UCSD-AML1 (cell line): ENCODE measurements around the gene TIMM22.
A peak's percentile ranks its signal among the peaks of the same experiment; 100 is the strongest.
"Not testable (repeated sequence)": the region's sequence is repeated elsewhere in the genome, so short reads cannot be mapped to it uniquely, and the experiment has no call there.

Experiments
- DNase-seq: peaks from one replicate; lab custom pipeline; 2025; ENCODE audit not compliant: unreplicated experiment; lab: John Stamatoyannopoulos, UW

Gene TIMM22

GRCh38 chr17:996554-997344 lies at the start of gene TIMM22:
Gene TIMM22, plus strand, starts transcription at chr17:997129. Its CDS starts 14 bp downstream, at chr17:997143.
- DNase-seq = peak; percentile 98

GRCh38 chr17:948284-948852 lies 48.6 kb upstream of the TIMM22 start:
- DNase-seq = no peak

- no peak for DNase-seq
These were observed 47.2 kb upstream of the TIMM22 start for GRCh38 chr17:949623-950303.

- DNase-seq = peak; percentile 25
These were observed 45.4 kb upstream of the TIMM22 start for GRCh38 chr17:951325-952132.

GRCh38 chr17:952592-952991 lies 44.3 kb upstream of the TIMM22 start:
- DNase-seq = not testable (repeated sequence)

- no peak for DNase-seq
These were observed 43.2 kb upstream of the TIMM22 start for GRCh38 chr17:953767-954166.

- DNase-seq = no peak
These were observed 42.3 kb upstream of the TIMM22 start for GRCh38 chr17:954431-955164.

GRCh38 chr17:956905-957304 lies 40.0 kb upstream of the TIMM22 start:
- DNase-seq = no peak

- no peak for DNase-seq
These were observed 39.0 kb upstream of the TIMM22 start for GRCh38 chr17:957856-958421.

- DNase-seq = no peak
These were observed 38.0 kb upstream of the TIMM22 start for GRCh38 chr17:958712-959451.

- DNase-seq = no peak
These were observed 34.8 kb upstream of the TIMM22 start for GRCh38 chr17:962166-962565.

- DNase-seq = no peak
These were observed 34.3 kb upstream of the TIMM22 start for GRCh38 chr17:962670-963069.

- no peak for DNase-seq
These were observed 32.1 kb upstream of the TIMM22 start for GRCh38 chr17:964876-965275.

- DNase-seq = no peak
These were observed 31.5 kb upstream of the TIMM22 start for GRCh38 chr17:965311-965989.

- DNase-seq = no peak
These were observed 29.8 kb upstream of the TIMM22 start for GRCh38 chr17:967122-967521.

GRCh38 chr17:968812-969730 lies 27.9 kb upstream of the TIMM22 start:
- DNase-seq = no peak

GRCh38 chr17:969811-970355 lies 27.0 kb upstream of the TIMM22 start:
- DNase-seq = no peak

GRCh38 chr17:970364-970763 lies 26.6 kb upstream of the TIMM22 start:
- no peak for DNase-seq
